Subcutaneous abdominal adipose tissue (tissue), 5 donors: Measurements from ENCODE around the gene FAM168A.

Experiments
- H3K27ac ChIP-seq: one replicate; pipeline ENCODE4 v1.7.0; 2013; ENCODE audit warnings: low read depth, mild to moderate bottlenecking, inconsistent platforms, low read length, moderate library complexity
- H3K27me3 ChIP-seq, 5 donors: one replicate each; pipeline ENCODE4 v1.7.0; 2013; ENCODE audit warnings: low read length in 5 of 5, inconsistent platforms in 1 of 5; ENCODE audit not compliant: control insufficient read depth in 5 of 5, insufficient read depth in 4 of 5
- H3K36me3 ChIP-seq, 5 donors: one replicate each; pipeline ENCODE4 v1.7.0; 2013; ENCODE audit warnings: low read length in 5 of 5; ENCODE audit not compliant: control insufficient read depth in 5 of 5, insufficient read depth in 5 of 5
- H3K4me1 ChIP-seq, 5 donors: one replicate each; pipeline ENCODE4 v1.7.0; 2013; ENCODE audit warnings: low read length in 5 of 5, mild to moderate bottlenecking in 3 of 5, moderate library complexity in 1 of 5; ENCODE audit not compliant: control insufficient read depth in 5 of 5, insufficient read depth in 5 of 5
- H3K4me3 ChIP-seq, 5 donors: one replicate each; pipeline ENCODE4 v1.7.0; 2013; ENCODE audit warnings: low read length in 5 of 5, low read depth in 1 of 5
- H3K9ac ChIP-seq, 5 donors: one replicate each; pipeline ENCODE4 v1.7.0; 2013; ENCODE audit warnings: low read length in 5 of 5, mild to moderate bottlenecking in 4 of 5, moderate library complexity in 3 of 5
- H3K9me3 ChIP-seq, 5 donors: one replicate each; pipeline ENCODE4 v1.7.0; 2013; ENCODE audit warnings: low read length in 5 of 5; ENCODE audit not compliant: control insufficient read depth in 5 of 5
- donor health status: healthy.
- donor health status: healthy.
- donor health status: healthy.
- donor health status: healthy.
- donor health status: healthy.

Gene FAM168A

GRCh38 chr11:73426219-73426850 lies 171.6 kb downstream of the FAM168A start:
- Histone ChIP-seq H3K27ac (no peak overlapping the region), H3K4me1 (peaks cover 0 to 22% (median 4%) of the 10 kb centered on the region in 5 donors), H3K27me3 (no peaks in the 10 kb centered on the region), H3K9ac (no peak overlapping the region), H3K4me3 (no peak overlapping the region), H3K36me3 (peaks cover 0 to 6% (median 0%) of the 10 kb centered on the region in 5 donors), H3K9me3 (no peaks in the 10 kb centered on the region)

- Histone ChIP-seq H3K9ac (no peak overlapping the region), H3K4me3 (no peak overlapping the region), H3K27me3 (no peaks in the 10 kb centered on the region), H3K36me3 (peaks cover 0 to 5% (median 0%) of the 10 kb centered on the region in 5 donors), H3K9me3 (no peaks in the 10 kb centered on the region), H3K27ac (no peak overlapping the region), H3K4me1 (peaks cover 0 to 22% (median 4%) of the 10 kb centered on the region in 5 donors)
These were observed 172.8 kb downstream of the FAM168A start for GRCh38 chr11:73425108-73425507.

GRCh38 chr11:73423506-73423905 lies 174.4 kb downstream of the FAM168A start:
- Histone ChIP-seq H3K4me1 (peaks cover 0 to 22% (median 4%) of the 10 kb centered on the region in 5 donors), H3K4me3 (no peak overlapping the region), H3K9ac (no peak overlapping the region), H3K36me3 (peaks cover 0 to 5% (median 4%) of the 10 kb centered on the region in 5 donors), H3K27ac (no peak overlapping the region), H3K9me3 (no peaks in the 10 kb centered on the region), H3K27me3 (no peaks in the 10 kb centered on the region)

GRCh38 chr11:73422886-73423285 lies 175.0 kb downstream of the FAM168A start:
- Histone ChIP-seq H3K9ac (no peak overlapping the region), H3K36me3 (peaks cover 0 to 10% (median 8%) of the 10 kb centered on the region in 5 donors), H3K4me3 (no peak overlapping the region), H3K27me3 (no peaks in the 10 kb centered on the region), H3K9me3 (no peaks in the 10 kb centered on the region), H3K27ac (no peak overlapping the region), H3K4me1 (peaks cover 0 to 22% (median 4%) of the 10 kb centered on the region in 5 donors)

- Histone ChIP-seq H3K4me1 (peaks cover 0 to 21% (median 7%) of the 10 kb centered on the region in 5 donors), H3K27me3 (no peaks in the 10 kb centered on the region), H3K27ac (no peak overlapping the region), H3K4me3 (no peak overlapping the region), H3K9me3 (no peaks in the 10 kb centered on the region), H3K36me3 (peaks cover 0 to 12% (median 8%) of the 10 kb centered on the region in 5 donors), H3K9ac (no peak overlapping the region)
These were observed 177.8 kb downstream of the FAM168A start for GRCh38 chr11:73420136-73420535.

GRCh38 chr11:73416786-73417185 lies 181.1 kb downstream of the FAM168A start:
- H3K4me3 ChIP-seq: no peak overlapping the region

GRCh38 chr11:73415854-73416615 lies 181.9 kb downstream of the FAM168A start:
- Histone ChIP-seq H3K9me3 (no peaks in the 10 kb centered on the region), H3K9ac (no peak overlapping the region), H3K27ac (no peak overlapping the region), H3K27me3 (no peaks in the 10 kb centered on the region), H3K4me1 (peaks cover 0 to 20% (median 14%) of the 10 kb centered on the region in 5 donors), H3K36me3 (peaks cover 0 to 16% (median 8%) of the 10 kb centered on the region in 5 donors), H3K4me3 (no peak overlapping the region)

More at GRCh38 chr11:73416786-73417185, 181.1 kb downstream of the FAM168A start:
- Histone ChIP-seq H3K27me3 (no peaks in the 10 kb centered on the region), H3K36me3 (peaks cover 0 to 12% (median 8%) of the 10 kb centered on the region in 5 donors), H3K9me3 (no peaks in the 10 kb centered on the region), H3K27ac (no peak overlapping the region), H3K9ac (no peak overlapping the region), H3K4me1 (peaks cover 0 to 20% (median 14%) of the 10 kb centered on the region in 5 donors)

GRCh38 chr11:73414977-73415651 lies 182.8 kb downstream of the FAM168A start:
- peaks cover 0 to 21% (median 8%) of the 10 kb centered on the region in 5 donors for H3K36me3 ChIP-seq
- no peak overlapping the region for H3K4me3 ChIP-seq
- no peak overlapping the region for H3K27ac ChIP-seq
- no peaks in the 10 kb centered on the region for H3K27me3 ChIP-seq
- H3K4me1 ChIP-seq: peaks cover 0 to 20% (median 14%) of the 10 kb centered on the region in 5 donors
- H3K9me3 ChIP-seq: no peaks in the 10 kb centered on the region
- H3K9ac ChIP-seq: peak overlapping the region in 1 of 5 donors; percentile 16

- no peak overlapping the region for H3K9ac ChIP-seq
- peaks cover 0 to 31% (median 13%) of the 10 kb centered on the region in 5 donors for H3K36me3 ChIP-seq
- H3K27ac ChIP-seq: no peak overlapping the region
- no peaks in the 10 kb centered on the region for H3K27me3 ChIP-seq
- peaks cover 0 to 20% (median 14%) of the 10 kb centered on the region in 5 donors for H3K4me1 ChIP-seq
- no peaks in the 10 kb centered on the region for H3K9me3 ChIP-seq
- H3K4me3 ChIP-seq: no peak overlapping the region
These were observed 184.7 kb downstream of the FAM168A start for GRCh38 chr11:73413256-73413655.
